HepG2 (cell line): ENCODE data around the gene TRMT112. TPM values are rescaled to one million over a fixed set of nuclear protein-coding genes. Genes with fewer than 3 reads are reported as not detected.
A peak's percentile ranks its signal among the peaks of the same experiment; 100 is the strongest.

Experiments
- ARNT2 ChIP-seq: sonication (generic); formaldehyde crosslinking; IDR thresholded peaks from 2 replicates; pipeline ENCODE4 v1.8.0; 2022; ENCODE audit warnings: mild to moderate bottlenecking, low read depth, missing genetic modification reagents, moderate library complexity
- ARNTL ChIP-seq: sonication (generic); formaldehyde crosslinking; IDR thresholded peaks from 2 replicates; pipeline ENCODE4 v1.4.0; 2020; ENCODE audit warnings: mild to moderate bottlenecking, missing genetic modification reagents
- ATF7-NPFF ChIP-seq: sonication (generic); formaldehyde crosslinking; IDR thresholded peaks from 2 replicates; pipeline ENCODE4 v1.8.1; 2023; ENCODE audit warnings: mild to moderate bottlenecking, low read depth, missing genetic modification reagents, moderate library complexity
- ATRX ChIP-seq: sonication (generic); formaldehyde crosslinking; IDR thresholded peaks from 2 replicates; pipeline ENCODE4 v1.4.0; 2020; ENCODE audit warnings: missing genetic modification reagents, borderline replicate concordance
- FOXM1 ChIP-seq: sonication (generic); formaldehyde crosslinking; IDR thresholded peaks from 2 replicates; pipeline ENCODE4 v1.5.0; 2020; ENCODE audit warnings: missing genetic modification reagents
- HMGXB4 ChIP-seq, 2 experiments: sonication (generic) in 1 of 2; formaldehyde crosslinking in 1 of 2; IDR thresholded peaks; 2 replicates each; pipeline versions ENCODE4 v1.4.0 to v1.6.1; 2018 to 2020; ENCODE audit warnings: missing genetic modification reagents in 2 of 2, borderline replicate concordance in 1 of 2, low read depth in 1 of 2, mild to moderate bottlenecking in 1 of 2, missing biosample characterization in 1 of 2
- KLF16 ChIP-seq, 2 experiments: sonication (generic) in 1 of 2; formaldehyde crosslinking in 1 of 2; IDR thresholded peaks; 2 replicates each; pipeline versions ENCODE4 v1.6.1 to v1.8.0; 2016 to 2023; ENCODE audit warnings: missing genetic modification reagents in 2 of 2, missing compliant biosample characterization in 1 of 2
- ONECUT2 ChIP-seq: sonication (generic); formaldehyde crosslinking; IDR thresholded peaks from 2 replicates; pipeline ENCODE4 v1.4.0; 2020; ENCODE audit warnings: missing genetic modification reagents
- PBX2 ChIP-seq: IDR thresholded peaks from 2 replicates; pipeline ENCODE4 v1.6.1; 2016; ENCODE audit warnings: control low read depth
- THAP9 ChIP-seq: sonication (generic); formaldehyde crosslinking; IDR thresholded peaks from 2 replicates; pipeline ENCODE4; 2020; ENCODE audit warnings: missing genetic modification reagents, mild to moderate bottlenecking, borderline replicate concordance
- ZBTB33 ChIP-seq: sonication (generic); formaldehyde crosslinking; IDR thresholded peaks from 2 replicates; pipeline ENCODE4 v1.4.0; 2020; ENCODE audit warnings: missing genetic modification reagents
- ZBTB8A ChIP-seq: sonication (generic); formaldehyde crosslinking; IDR thresholded peaks from 2 replicates; pipeline ENCODE4 v1.4.0; 2020; ENCODE audit warnings: mild to moderate bottlenecking, low read depth, missing genetic modification reagents, borderline replicate concordance
- ZNF12 ChIP-seq: sonication (generic); formaldehyde crosslinking; IDR thresholded peaks from 2 replicates; pipeline ENCODE4 v1.5.0; 2020; ENCODE audit warnings: missing genetic modification reagents
- ZNF33B ChIP-seq: sonication (generic); formaldehyde crosslinking; IDR thresholded peaks from 2 replicates; pipeline ENCODE4 v1.5.1; 2020; ENCODE audit warnings: mild to moderate bottlenecking, missing genetic modification reagents
- polyA plus RNA-seq, 8 experiments: library from polyadenylated mRNA; depleted of rRNA in 3 of 8; stranded (reverse) in 7 of 8; unstranded in 1 of 8; fragments of >200 nt; fragmentation: Illumina TruSeq in 4 of 8; extraction: Trizol in 4 of 8; gene quantifications; 2 replicates each; pipeline versions ENCODE4 v1.2.1 to v1.2.3, GENCODE V29; 2011 to 2016; ENCODE audit warnings: low read depth in 4 of 8, missing spikeins in 1 of 8, mixed read lengths in 1 of 8; ENCODE audit not compliant: insufficient read depth in 1 of 8
- total RNA-seq, 5 experiments: library from RNA; depleted of rRNA; stranded (reverse); fragments of >200 nt; fragmentation: Illumina TruSeq; extraction: Trizol; gene quantifications; 2 replicates each; pipeline ENCODE4 v1.2.3, GENCODE V29; 2016; ENCODE audit warnings: low read depth in 1 of 5
- TF ChIP-seq, protein P1 (sequence below): sonication (generic); formaldehyde crosslinking; IDR thresholded peaks from 2 replicates; pipeline ENCODE4 v1.5.0; 2020; ENCODE audit warnings: mild to moderate bottlenecking, missing genetic modification reagents

Gene TRMT112
- total and polyA plus RNA-seq, 2 of the 13 experiments (the other 11 are each of a cell fraction or from before 2014, with no cell fraction given), result 186 to 409 TPM

- TF ChIP-seq THAP9 (peak; percentile 67; the same call in 1 of the 2 replicates), PBX2 (no peak), ONECUT2 (CRISPR knock-in tag) (no peak), HMGXB4 (CRISPR knock-in tag; IDR thresholded peaks at IDR 0.05; ENCODE audit: borderline replicate concordance in 1 of 2, low read depth in 1 of 2) (peak; percentile 92 to 95), ZBTB33 (CRISPR knock-in tag) (no peak), FOXM1 (no peak), ZNF33B (CRISPR knock-in tag) (0 out of 2 replicates have a peak, but pooled peaks have one; percentile 34), ARNTL (CRISPR knock-in tag) (0 out of 2 replicates have a peak, but pooled peaks have one; percentile 61), ZNF12 (CRISPR knock-in tag) (no peak; the same call in 1 of the 2 replicates), KLF16 (CRISPR knock-in tag; IDR thresholded peaks at IDR 0.05) (peak in 1 of 2 experiments; percentile 42; a peak in 1 of 4 replicates), ZBTB8A (no peak), ARNT2 (CRISPR knock-in tag) (no peak), ATRX (CRISPR knock-in tag) (no peak), ATF7-NPFF (CRISPR knock-in tag) (no peak)
- TF ChIP-seq, protein P1, sequence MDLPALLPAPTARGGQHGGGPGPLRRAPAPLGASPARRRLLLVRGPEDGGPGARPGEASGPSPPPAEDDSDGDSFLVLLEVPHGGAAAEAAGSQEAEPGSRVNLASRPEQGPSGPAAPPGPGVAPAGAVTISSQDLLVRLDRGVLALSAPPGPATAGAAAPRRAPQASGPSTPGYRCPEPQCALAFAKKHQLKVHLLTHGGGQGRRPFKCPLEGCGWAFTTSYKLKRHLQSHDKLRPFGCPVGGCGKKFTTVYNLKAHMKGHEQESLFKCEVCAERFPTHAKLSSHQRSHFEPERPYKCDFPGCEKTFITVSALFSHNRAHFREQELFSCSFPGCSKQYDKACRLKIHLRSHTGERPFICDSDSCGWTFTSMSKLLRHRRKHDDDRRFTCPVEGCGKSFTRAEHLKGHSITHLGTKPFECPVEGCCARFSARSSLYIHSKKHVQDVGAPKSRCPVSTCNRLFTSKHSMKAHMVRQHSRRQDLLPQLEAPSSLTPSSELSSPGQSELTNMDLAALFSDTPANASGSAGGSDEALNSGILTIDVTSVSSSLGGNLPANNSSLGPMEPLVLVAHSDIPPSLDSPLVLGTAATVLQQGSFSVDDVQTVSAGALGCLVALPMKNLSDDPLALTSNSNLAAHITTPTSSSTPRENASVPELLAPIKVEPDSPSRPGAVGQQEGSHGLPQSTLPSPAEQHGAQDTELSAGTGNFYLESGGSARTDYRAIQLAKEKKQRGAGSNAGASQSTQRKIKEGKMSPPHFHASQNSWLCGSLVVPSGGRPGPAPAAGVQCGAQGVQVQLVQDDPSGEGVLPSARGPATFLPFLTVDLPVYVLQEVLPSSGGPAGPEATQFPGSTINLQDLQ (CRISPR knock-in tag), result no peak
Observed at GRCh38 chr11:64304316-64305072, 12.9 kb downstream of the TRMT112 start (continued).
